Caco-2 (cell line): ENCODE measurements around the gene ADGRL1. TPM values are rescaled to one million over a fixed set of nuclear protein-coding genes. Genes with fewer than 3 reads are reported as not detected.

Experiments used
- BruUV-seq: library from RNA; stranded (reverse); fragments of 400-500 nt; replicated peaks from 2 replicates; lab custom pipeline; 2021; lab: Mats Ljungman, UMichigan
- CTCF ChIA-PET: fragments of 300-600 bp; sonication (Branson Sonifier 250); formaldehyde crosslinking; loops from one replicate; lab custom pipeline; 2022; ENCODE audit warnings: antibody characterized with exemption; lab: Charles Lee
- POLR2A ChIA-PET: fragments of 300-600 bp; sonication (Branson Sonifier 250); formaldehyde crosslinking; loops from one replicate; lab custom pipeline; 2022; ENCODE audit warnings: antibody characterized with exemption; lab: Charles Lee
- DNase-seq, 2 experiments: peaks; one replicate each; pipeline versions ENCODE4 v3.0.0 to v3.0.0-alpha.2; 2020 to 2022
- H3K27me3 ChIP-seq: replicated peaks from 2 replicates; pipeline ENCODE4 v1.6.0; 2011; ENCODE audit warnings: low read length; ENCODE audit not compliant: control insufficient read depth, insufficient read depth
- H3K36me3 ChIP-seq: 2 replicates; pipeline ENCODE4 v1.5.1; 2011; ENCODE audit warnings: low read length; ENCODE audit not compliant: control insufficient read depth, insufficient read depth
- H3K4me1 ChIP-seq: fragments of 250-450 bp; sonication (Bioruptor Pico); 2 replicates; pipeline ENCODE4 v1.5.1; 2020; ENCODE audit warnings: mild to moderate bottlenecking
- H3K4me3 ChIP-seq: 2 replicates; pipeline ENCODE4 v1.5.1; 2011; ENCODE audit warnings: low read depth, mild to moderate bottlenecking, control low read depth, low read length
- H3K9me3 ChIP-seq: fragments of 250-450 bp; sonication (Bioruptor Pico); 2 replicates; pipeline ENCODE4 v1.5.1; 2020; ENCODE audit warnings: mild to moderate bottlenecking, moderate library complexity
- H3K27ac Mint-ChIP-seq: one replicate; pipeline ENCODE4 v1.8.0; 2022; ENCODE audit warnings: mixed read lengths; ENCODE audit not compliant: unreplicated experiment
- H3K27me3 Mint-ChIP-seq: one replicate; pipeline ENCODE4 v1.8.0; 2022; ENCODE audit warnings: mixed read lengths; ENCODE audit not compliant: insufficient read depth, unreplicated experiment
- H3K36me3 Mint-ChIP-seq: one replicate; pipeline ENCODE4 v1.8.0; 2022; ENCODE audit warnings: mild to moderate bottlenecking, mixed read lengths; ENCODE audit not compliant: insufficient read depth, unreplicated experiment
- H3K4me1 Mint-ChIP-seq: one replicate; pipeline ENCODE4 v1.8.0; 2022; ENCODE audit warnings: low read depth, mixed read lengths; ENCODE audit not compliant: unreplicated experiment
- H3K4me3 Mint-ChIP-seq: one replicate; pipeline ENCODE4 v1.8.0; 2022; ENCODE audit warnings: mild to moderate bottlenecking, moderate library complexity, mixed read lengths; ENCODE audit not compliant: unreplicated experiment
- H3K9me3 Mint-ChIP-seq: one replicate; pipeline ENCODE4 v1.8.0; 2022; ENCODE audit warnings: mixed read lengths; ENCODE audit not compliant: unreplicated experiment
- intact Hi-C: fragments of 100-400 bp; cut with micrococcal nuclease; formaldehyde crosslinking; loops from one replicate; pipeline ENCODE4 v1.10.0; 2022; ENCODE audit not compliant: unreplicated experiment
- total RNA-seq: library from RNA; stranded (reverse); gene quantifications from 2 replicates; pipeline ENCODE4 v1.2.3, GENCODE V29; 2022
- TF ChIP-seq, protein P1 (sequence below), 2 experiments: fragments of 200-600 bp in 1 of 2; IDR thresholded peaks; 1 replicate in 1 of 2; 2 replicates in 1 of 2; pipeline versions ENCODE4 v1.5.1 to v1.8.0; 2011 to 2022; ENCODE audit warnings: antibody characterized with exemption in 1 of 2, control low read depth in 1 of 2, inconsistent platforms in 1 of 2, low read depth in 1 of 2, low read length in 1 of 2, mild to moderate bottlenecking in 1 of 2, moderate library complexity in 1 of 2; ENCODE audit not compliant: insufficient read depth in 1 of 2, severe bottlenecking in 1 of 2, unreplicated experiment in 1 of 2

The ADGRL1 gene
- total RNA-seq, 1 experiment from 2014 or later, result 17.6 TPM

DNA sequence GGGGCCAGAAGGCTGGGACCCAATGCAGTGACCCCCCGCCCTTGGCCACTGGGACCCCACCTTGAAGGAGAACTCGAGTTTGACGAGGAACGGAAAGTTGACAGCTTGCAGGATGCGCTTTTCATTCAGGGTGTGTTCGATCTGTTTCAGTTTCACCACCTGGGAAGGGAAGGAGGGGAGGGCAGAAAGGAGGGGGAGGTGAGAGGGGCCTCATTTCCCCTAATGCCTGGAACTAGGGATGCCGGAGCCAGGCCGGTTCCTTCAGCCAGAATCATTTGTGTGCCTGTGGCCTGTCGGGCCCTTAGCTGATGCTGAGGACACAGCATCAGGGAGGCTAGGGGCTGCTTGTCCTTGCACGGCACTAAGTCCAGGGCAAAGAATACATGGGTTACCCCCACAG, 103.2 kb downstream of the ADGRL1 start:
- no peak overlapping the region for H3K27ac Mint-ChIP-seq
- CTCF ChIA-PET, result no interaction called here
- no peaks in the 10 kb centered on the region for H3K4me1 Mint-ChIP-seq
- Histone ChIP-seq H3K27me3 (no peaks in the 10 kb centered on the region), H3K4me3 (no peak overlapping the region), H3K36me3 (no peaks in the 10 kb centered on the region), H3K9me3 (no peaks in the 10 kb centered on the region), H3K4me1 (no peaks in the 10 kb centered on the region)
- intact Hi-C loops, result no loop called here
- DNase-seq, result no peak
- no peaks in the 10 kb centered on the region for H3K9me3 Mint-ChIP-seq
- BruUV-seq, result no TSS peak
- H3K27me3 Mint-ChIP-seq, result no peaks in the 10 kb centered on the region
- peaks cover 6% of the 10 kb centered on the region for H3K36me3 Mint-ChIP-seq
- H3K4me3 Mint-ChIP-seq, result no peak overlapping the region
- POLR2A ChIA-PET, result no interaction called here
- TF ChIP-seq, protein P1, sequence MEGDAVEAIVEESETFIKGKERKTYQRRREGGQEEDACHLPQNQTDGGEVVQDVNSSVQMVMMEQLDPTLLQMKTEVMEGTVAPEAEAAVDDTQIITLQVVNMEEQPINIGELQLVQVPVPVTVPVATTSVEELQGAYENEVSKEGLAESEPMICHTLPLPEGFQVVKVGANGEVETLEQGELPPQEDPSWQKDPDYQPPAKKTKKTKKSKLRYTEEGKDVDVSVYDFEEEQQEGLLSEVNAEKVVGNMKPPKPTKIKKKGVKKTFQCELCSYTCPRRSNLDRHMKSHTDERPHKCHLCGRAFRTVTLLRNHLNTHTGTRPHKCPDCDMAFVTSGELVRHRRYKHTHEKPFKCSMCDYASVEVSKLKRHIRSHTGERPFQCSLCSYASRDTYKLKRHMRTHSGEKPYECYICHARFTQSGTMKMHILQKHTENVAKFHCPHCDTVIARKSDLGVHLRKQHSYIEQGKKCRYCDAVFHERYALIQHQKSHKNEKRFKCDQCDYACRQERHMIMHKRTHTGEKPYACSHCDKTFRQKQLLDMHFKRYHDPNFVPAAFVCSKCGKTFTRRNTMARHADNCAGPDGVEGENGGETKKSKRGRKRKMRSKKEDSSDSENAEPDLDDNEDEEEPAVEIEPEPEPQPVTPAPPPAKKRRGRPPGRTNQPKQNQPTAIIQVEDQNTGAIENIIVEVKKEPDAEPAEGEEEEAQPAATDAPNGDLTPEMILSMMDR (IDR thresholded peaks at IDR 0.05; ENCODE audit: insufficient read depth in 1 of 2, low read depth in 1 of 2, low read length in 1 of 2, severe bottlenecking in 1 of 2, unreplicated experiment in 1 of 2), result no peak

DNA sequence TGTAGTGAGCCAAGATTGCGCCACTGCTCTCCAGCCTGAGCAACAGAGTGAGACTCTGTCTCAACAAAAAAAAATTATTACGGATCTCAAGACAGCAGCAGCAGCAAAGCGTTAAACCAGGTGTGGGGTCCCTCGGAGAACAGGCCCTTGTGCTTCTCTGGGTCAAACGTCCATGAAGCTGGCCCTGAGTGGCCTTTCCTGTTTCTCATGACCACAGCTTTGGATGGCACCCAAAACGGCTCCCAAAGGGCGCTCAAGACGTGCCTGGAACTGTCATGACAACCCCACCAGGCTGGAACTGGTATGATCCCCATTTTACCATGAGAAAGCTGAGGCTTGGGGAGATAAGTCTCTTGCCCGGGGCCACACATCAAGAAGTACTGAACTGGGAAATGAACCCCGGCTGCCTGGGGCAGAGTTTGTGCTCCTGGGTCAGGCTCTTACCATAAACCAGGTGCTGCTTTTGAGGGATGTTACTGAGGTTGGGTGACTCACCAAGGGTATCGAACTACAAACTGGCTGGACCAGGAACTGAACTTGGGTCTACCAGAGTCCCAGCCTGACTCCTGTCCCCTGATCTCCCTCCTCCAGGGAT, 103.8 kb downstream of the ADGRL1 start:
- intact Hi-C loops, result no loop called here
- no TSS peak for BruUV-seq
- H3K36me3 ChIP-seq, result no peaks in the 10 kb centered on the region
- H3K4me3 ChIP-seq, result no peak overlapping the region
- TF ChIP-seq, protein P1 (IDR thresholded peaks at IDR 0.05; ENCODE audit: insufficient read depth in 1 of 2, low read depth in 1 of 2, low read length in 1 of 2, severe bottlenecking in 1 of 2, unreplicated experiment in 1 of 2), result no peak
- no peaks in the 10 kb centered on the region for H3K4me1 ChIP-seq
- POLR2A ChIA-PET, result no interaction called here
- H3K27me3 ChIP-seq, result no peaks in the 10 kb centered on the region
- H3K9me3 Mint-ChIP-seq, result no peaks in the 10 kb centered on the region
- H3K4me1 Mint-ChIP-seq, result no peaks in the 10 kb centered on the region
- no peak for DNase-seq
- peaks cover 6% of the 10 kb centered on the region for H3K36me3 Mint-ChIP-seq
- no peaks in the 10 kb centered on the region for H3K27me3 Mint-ChIP-seq
- no peak overlapping the region for H3K27ac Mint-ChIP-seq
- no peak overlapping the region for H3K4me3 Mint-ChIP-seq
- H3K9me3 ChIP-seq, result no peaks in the 10 kb centered on the region
- CTCF ChIA-PET, result no interaction called here

DNA sequence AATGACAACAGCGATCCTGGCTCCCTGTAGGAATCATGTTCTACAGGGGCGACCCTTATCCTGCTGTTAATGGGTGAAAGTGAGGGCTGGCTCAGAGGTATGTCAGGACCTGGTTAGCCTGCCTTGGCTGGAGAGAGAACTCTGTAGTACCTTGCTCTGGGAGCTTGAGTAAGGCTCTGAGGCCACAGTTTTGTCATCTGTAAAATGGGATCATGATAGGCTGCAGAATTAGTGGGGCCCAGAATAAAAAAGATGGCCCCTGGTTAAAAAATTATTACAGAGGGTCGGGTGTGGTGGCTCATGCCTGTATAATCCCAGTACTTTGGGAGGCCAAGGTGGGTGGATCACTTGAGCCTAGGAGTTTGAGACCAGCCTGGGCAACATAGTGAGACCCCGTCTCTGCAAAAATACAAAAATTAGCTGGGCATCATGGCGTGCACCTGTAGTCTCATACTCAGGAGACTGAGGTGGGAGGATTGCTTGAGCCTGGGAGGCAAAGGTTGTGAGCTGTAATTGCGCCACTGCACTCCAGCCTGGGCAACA, 104.9 kb downstream of the ADGRL1 start:
- ChIA-PET CTCF (no interaction called here), POLR2A (no interaction called here)
- H3K9me3 ChIP-seq, result no peaks in the 10 kb centered on the region
- H3K36me3 ChIP-seq, result no peaks in the 10 kb centered on the region
- H3K36me3 Mint-ChIP-seq, result peaks cover 6% of the 10 kb centered on the region
- intact Hi-C loops, result no loop called here
- TF ChIP-seq, protein P1 (IDR thresholded peaks at IDR 0.05; ENCODE audit: insufficient read depth in 1 of 2, low read depth in 1 of 2, low read length in 1 of 2, severe bottlenecking in 1 of 2, unreplicated experiment in 1 of 2), result no peak
- BruUV-seq, result no TSS peak
- no peaks in the 10 kb centered on the region for H3K4me1 ChIP-seq
- no peak overlapping the region for H3K4me3 ChIP-seq
- H3K27me3 Mint-ChIP-seq, result no peaks in the 10 kb centered on the region
- no peaks in the 10 kb centered on the region for H3K9me3 Mint-ChIP-seq
- no peak overlapping the region for H3K4me3 Mint-ChIP-seq
- no peaks in the 10 kb centered on the region for H3K27me3 ChIP-seq
- H3K27ac Mint-ChIP-seq, result no peak overlapping the region
- DNase-seq, result no peak
- H3K4me1 Mint-ChIP-seq, result no peaks in the 10 kb centered on the region

Other genes starting within 250 kb of the ADGRL1 start
- gene RFX1, start 199.8 kb downstream of the ADGRL1 start, total RNA-seq, result 11.5 and 13.4 TPM in 2 replicates
- not detected in 2 replicates for gene RLN3, start 178.0 kb downstream of the ADGRL1 start, total RNA-seq
- gene IL27RA, start 174.4 kb downstream of the ADGRL1 start, total RNA-seq, result 4.7 and 5.6 TPM in 2 replicates
- gene PALM3, start 144.1 kb downstream of the ADGRL1 start, total RNA-seq, result 25.9 TPM in 2 replicates
- 5.2 TPM in 2 replicates for gene MISP3, start 133.4 kb downstream of the ADGRL1 start, total RNA-seq
- gene C19orf67, start 120.4 kb downstream of the ADGRL1 start, total RNA-seq, result not detected in 2 replicates
- 38.3 and 47.1 TPM in 2 replicates for gene SAMD1, start 115.4 kb downstream of the ADGRL1 start, total RNA-seq
- gene PRKACA, start 88.4 kb downstream of the ADGRL1 start, total RNA-seq, result 46.4 and 51.9 TPM in 2 replicates
- gene ASF1B, start 69.6 kb downstream of the ADGRL1 start, total RNA-seq, result 37.7 and 40.2 TPM in 2 replicates
- gene ADGRE5, start 175.3 kb upstream of the ADGRL1 start, total RNA-seq, result 24.8 and 34.8 TPM in 2 replicates
- gene DDX39A, start 213.2 kb upstream of the ADGRL1 start, total RNA-seq, result 118 and 126 TPM in 2 replicates
- 102 and 105 TPM in 2 replicates for gene PKN1, start 227.1 kb upstream of the ADGRL1 start, total RNA-seq